Esophagus squamous epithelium (tissue), 4 donors: ENCODE results near the gene MYL11.

Experiments used
- CTCF ChIP-seq, 6 experiments: fragments of 450-650 bp in 4 of 6; fragments of 200-600 bp in 2 of 6; sonication (generic) in 2 of 6; IDR thresholded peaks; one replicate each; pipeline ENCODE4 v1.5.1; 2016 to 2019; ENCODE audit warnings: antibody characterized with exemption in 6 of 6, mild to moderate bottlenecking in 4 of 6, moderate library complexity in 4 of 6
- POLR2A ChIP-seq, 4 donors: fragments of 450-650 bp; IDR thresholded peaks; one replicate each; pipeline ENCODE4 v1.6.1; 2017; ENCODE audit warnings: antibody characterized with exemption in 4 of 4, mild to moderate bottlenecking in 4 of 4, moderate library complexity in 3 of 4

GRCh38 chr16:30351001-30351441 is 23.6 kb upstream of the MYL11 start:
- no peak for TF ChIP-seq CTCF (IDR thresholded peaks at IDR 0.05)
- TF ChIP-seq POLR2A (IDR thresholded peaks at IDR 0.05): no peak
